ENCODE results near the gene MYBPC2. TPM values are rescaled to one million over a fixed set of nuclear protein-coding genes. Genes with fewer than 3 reads are reported as not detected.

Gene MYBPC2
- total and polyA plus RNA-seq, 12 donors = 0.01 to 0.35 (median 0.13) TPM; not detected in 9

DNA sequence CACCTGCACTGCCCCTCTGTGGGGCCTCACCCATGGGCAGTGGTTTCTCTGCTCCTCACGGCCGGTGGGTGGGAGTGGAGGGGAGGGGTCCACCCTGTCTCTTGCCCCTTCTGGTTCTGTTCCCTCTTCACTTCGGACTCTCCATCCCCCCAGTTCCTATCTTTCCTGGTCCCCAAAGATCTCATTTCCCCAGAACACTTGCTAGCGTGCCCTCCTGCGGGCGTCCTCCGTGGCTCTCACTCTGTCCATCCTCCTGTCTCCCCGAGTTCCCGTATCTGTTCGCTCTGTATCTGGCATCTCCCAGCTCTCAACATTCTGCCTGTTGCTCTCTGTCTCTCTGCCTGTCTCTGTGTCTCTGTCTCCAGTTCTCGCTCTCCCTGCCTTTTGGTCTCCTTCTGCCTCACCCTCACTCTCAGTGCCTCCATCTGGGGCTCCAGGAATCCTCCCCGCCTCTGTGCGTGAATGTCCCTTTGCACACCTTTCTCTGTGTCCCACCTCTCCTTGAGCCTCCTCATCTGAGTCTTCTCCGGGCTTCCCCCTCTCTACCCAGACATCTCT is 13.6 kb upstream of the MYBPC2 start:
- Histone ChIP-seq H3K27me3 (peaks cover 8 to 62% (median 57%) of the 10 kb centered on the region in 7 donors), H3K9me3 (no peaks in the 10 kb centered on the region), H3K4me1 (peaks cover 0 to 20% (median 0%) of the 10 kb centered on the region in 9 donors), H3K4me3 (no peak overlapping the region), H3K27ac (no peak overlapping the region), H3K36me3 (no peaks in the 10 kb centered on the region)
- DNase-seq (no peak), ATAC-seq (no peak)
- intact Hi-C loops (cut with DNase I) = loop anchor here in 3 of 10 donors (5.0 kb wide), 2 partner anchors 52 to 62 kb away; partner anchors contain the start of gene NAPSA (in 1 of the 3)
- TF ChIP-seq, protein P1, sequence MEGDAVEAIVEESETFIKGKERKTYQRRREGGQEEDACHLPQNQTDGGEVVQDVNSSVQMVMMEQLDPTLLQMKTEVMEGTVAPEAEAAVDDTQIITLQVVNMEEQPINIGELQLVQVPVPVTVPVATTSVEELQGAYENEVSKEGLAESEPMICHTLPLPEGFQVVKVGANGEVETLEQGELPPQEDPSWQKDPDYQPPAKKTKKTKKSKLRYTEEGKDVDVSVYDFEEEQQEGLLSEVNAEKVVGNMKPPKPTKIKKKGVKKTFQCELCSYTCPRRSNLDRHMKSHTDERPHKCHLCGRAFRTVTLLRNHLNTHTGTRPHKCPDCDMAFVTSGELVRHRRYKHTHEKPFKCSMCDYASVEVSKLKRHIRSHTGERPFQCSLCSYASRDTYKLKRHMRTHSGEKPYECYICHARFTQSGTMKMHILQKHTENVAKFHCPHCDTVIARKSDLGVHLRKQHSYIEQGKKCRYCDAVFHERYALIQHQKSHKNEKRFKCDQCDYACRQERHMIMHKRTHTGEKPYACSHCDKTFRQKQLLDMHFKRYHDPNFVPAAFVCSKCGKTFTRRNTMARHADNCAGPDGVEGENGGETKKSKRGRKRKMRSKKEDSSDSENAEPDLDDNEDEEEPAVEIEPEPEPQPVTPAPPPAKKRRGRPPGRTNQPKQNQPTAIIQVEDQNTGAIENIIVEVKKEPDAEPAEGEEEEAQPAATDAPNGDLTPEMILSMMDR (IDR thresholded peaks at IDR 0.05) = no peak
- WGBS, 2 donors = 7 to 9% methylated on average over 12 to 14 of the region's 14 CpGs

DNA sequence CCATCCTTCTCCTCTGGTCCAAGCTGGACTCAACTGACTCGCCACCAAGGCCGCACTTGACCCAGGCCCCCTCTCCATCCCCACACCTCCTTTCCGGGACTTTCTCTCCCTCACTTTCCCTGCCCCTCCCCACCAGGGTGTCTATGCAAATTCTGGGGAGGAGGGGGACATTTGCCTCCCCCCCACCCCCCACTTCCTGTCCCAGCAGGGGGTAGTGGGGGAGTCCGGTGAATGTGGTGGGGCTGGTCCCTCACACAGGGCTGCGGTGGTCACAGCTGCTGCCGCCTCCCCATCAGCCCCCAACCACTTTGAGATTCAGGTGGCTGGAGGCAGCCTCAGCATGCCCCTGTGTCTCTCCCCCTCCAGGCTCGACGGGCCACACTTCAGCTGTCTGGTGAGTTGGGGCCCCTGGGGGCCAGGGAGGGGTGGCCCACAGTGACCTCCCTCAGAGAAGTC is 13.1 kb upstream of the MYBPC2 start:
- WGBS, 2 donors = 11 to 13% methylated on average over 8 of the region's 8 CpGs
- Histone ChIP-seq H3K27me3 (peaks cover 8 to 62% (median 57%) of the 10 kb centered on the region in 7 donors), H3K36me3 (no peaks in the 10 kb centered on the region), H3K4me1 (peaks cover 0 to 18% (median 0%) of the 10 kb centered on the region in 9 donors), H3K9me3 (no peaks in the 10 kb centered on the region), H3K4me3 (no peak overlapping the region), H3K27ac (no peak overlapping the region)
- DNase-seq (no peak), ATAC-seq (no peak)
- TF ChIP-seq, protein P1 (IDR thresholded peaks at IDR 0.05) = no peak
- intact Hi-C loops (cut with DNase I) = loop anchor here in 3 of 10 donors (5.0 kb wide), 2 partner anchors 52 to 62 kb away; partner anchors contain the start of gene NAPSA (in 1 of the 3)

DNA sequence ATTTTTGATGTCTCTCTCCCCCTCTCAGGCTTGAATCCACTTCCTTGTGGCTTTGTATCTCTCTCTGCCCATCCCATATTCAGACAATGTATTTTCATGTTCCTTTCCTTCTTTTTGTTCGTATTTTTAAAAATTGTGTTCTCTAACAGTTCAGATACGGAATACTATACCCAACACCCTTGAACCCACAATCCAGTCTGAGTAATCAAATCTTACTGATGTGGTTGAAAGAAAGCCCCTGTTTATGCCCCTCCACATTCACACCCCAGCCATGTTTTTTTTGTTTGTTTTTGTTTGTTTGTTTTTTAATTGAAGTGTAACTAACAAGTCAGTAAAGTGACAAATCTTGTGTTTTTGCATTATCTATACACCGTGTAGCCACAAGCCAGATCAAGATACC is 12.6 kb upstream of the MYBPC2 start:
- no peaks in the 10 kb centered on the region for H3K36me3 ChIP-seq
- no peaks in the 10 kb centered on the region for H3K9me3 ChIP-seq
- intact Hi-C loops (cut with DNase I) = no loop called here
- TF ChIP-seq, protein P1 (IDR thresholded peaks at IDR 0.05) = no peak
- H3K4me1 ChIP-seq = peaks cover 0 to 13% (median 0%) of the 10 kb centered on the region in 9 donors
- H3K27ac ChIP-seq = no peak overlapping the region
- WGBS, 2 donors = 35 to 42% methylated on average over 3 of the region's 3 CpGs
- no peak overlapping the region for H3K4me3 ChIP-seq
- DNase-seq (no peak), ATAC-seq (no peak)
- H3K27me3 ChIP-seq = peaks cover 8 to 62% (median 57%) of the 10 kb centered on the region in 7 donors

DNA sequence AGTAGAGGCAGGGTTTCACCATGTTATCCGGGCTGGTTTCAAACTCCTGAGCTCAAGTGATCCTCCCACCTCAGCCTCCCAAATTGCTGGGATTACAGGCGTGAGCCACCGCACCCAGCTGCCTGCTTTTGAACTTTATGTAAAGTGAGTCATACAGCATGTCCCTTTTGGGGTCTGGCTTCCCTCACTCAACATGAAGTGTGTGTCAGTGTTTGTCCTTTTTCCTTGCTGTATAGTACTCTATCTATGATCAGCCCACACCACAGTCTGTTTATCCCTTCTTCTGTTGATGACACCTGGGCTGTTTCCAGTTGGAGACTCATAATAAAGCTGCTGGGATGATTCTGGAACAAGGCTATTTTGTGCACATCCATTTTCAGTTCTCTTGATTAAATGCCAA is 11.9 kb upstream of the MYBPC2 start:
- peaks cover 8 to 62% (median 57%) of the 10 kb centered on the region in 7 donors for H3K27me3 ChIP-seq
- intact Hi-C loops (cut with DNase I) = no loop called here
- no peaks in the 10 kb centered on the region for H3K36me3 ChIP-seq
- no peak overlapping the region for H3K27ac ChIP-seq
- no peak for DNase-seq
- H3K4me3 ChIP-seq = no peak overlapping the region
- no peak for ATAC-seq
- H3K9me3 ChIP-seq = no peaks in the 10 kb centered on the region
- TF ChIP-seq, protein P1 (IDR thresholded peaks at IDR 0.05) = no peak
- peaks cover 0 to 12% (median 0%) of the 10 kb centered on the region in 9 donors for H3K4me1 ChIP-seq
- WGBS, 2 donors = 63 to 72% methylated on average over 3 of the region's 3 CpGs
